GM20000 (cell line): Measurements from ENCODE around the gene RFX4.

Source experiments
- DNase-seq: peaks from one replicate; pipeline ENCODE4 v3.0.0; 2012; ENCODE audit warnings: low spot score
- TF ChIP-seq, protein P1 (sequence below): IDR thresholded peaks from 2 replicates; pipeline ENCODE4 v1.5.1; 2012; ENCODE audit warnings: mild to moderate bottlenecking, control low read depth; ENCODE audit errors: extremely low read depth, missing control alignments

Gene RFX4

DNA sequence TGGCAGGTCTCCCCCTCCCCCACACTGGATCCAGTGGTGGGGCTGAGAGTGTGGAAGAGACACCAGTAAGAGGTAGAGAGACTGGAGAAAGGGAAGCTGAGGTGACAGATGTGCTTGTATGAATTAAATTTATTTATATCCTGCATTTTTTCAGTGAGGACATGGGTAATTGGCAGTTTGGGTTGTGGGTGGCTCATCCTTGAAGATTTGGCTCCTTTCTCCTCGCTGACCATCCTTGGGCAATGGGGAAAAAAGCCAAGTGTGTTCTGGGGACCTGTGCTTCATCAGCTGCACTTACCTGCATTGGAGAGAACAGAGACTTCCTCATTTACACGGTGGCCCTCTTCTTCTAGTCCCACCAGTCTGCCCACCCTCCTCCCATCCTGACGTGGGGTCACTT, 86.4 kb downstream of the RFX4 start:
- TF ChIP-seq, protein P1, sequence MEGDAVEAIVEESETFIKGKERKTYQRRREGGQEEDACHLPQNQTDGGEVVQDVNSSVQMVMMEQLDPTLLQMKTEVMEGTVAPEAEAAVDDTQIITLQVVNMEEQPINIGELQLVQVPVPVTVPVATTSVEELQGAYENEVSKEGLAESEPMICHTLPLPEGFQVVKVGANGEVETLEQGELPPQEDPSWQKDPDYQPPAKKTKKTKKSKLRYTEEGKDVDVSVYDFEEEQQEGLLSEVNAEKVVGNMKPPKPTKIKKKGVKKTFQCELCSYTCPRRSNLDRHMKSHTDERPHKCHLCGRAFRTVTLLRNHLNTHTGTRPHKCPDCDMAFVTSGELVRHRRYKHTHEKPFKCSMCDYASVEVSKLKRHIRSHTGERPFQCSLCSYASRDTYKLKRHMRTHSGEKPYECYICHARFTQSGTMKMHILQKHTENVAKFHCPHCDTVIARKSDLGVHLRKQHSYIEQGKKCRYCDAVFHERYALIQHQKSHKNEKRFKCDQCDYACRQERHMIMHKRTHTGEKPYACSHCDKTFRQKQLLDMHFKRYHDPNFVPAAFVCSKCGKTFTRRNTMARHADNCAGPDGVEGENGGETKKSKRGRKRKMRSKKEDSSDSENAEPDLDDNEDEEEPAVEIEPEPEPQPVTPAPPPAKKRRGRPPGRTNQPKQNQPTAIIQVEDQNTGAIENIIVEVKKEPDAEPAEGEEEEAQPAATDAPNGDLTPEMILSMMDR: no peak
- no peak for DNase-seq

DNA sequence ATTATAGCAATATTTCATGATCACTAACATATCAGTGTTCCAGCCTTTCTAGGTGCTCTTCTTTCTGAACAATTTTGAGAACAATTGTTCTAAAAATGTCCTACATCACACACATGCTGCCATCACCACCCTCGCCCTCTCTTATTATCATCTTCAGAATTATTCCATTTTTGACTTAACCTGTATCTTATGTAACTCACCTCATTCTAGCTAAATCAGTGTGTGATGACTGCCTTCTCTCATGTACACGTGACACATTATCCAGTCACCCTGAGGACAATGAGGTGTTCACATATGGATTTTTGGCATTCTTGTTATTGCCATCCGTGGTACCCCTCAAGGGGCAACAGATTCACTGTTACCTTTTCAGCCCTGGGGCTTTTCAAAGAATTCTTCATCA, 87.3 kb downstream of the RFX4 start:
- TF ChIP-seq, protein P1: no peak
- DNase-seq: no peak

DNA sequence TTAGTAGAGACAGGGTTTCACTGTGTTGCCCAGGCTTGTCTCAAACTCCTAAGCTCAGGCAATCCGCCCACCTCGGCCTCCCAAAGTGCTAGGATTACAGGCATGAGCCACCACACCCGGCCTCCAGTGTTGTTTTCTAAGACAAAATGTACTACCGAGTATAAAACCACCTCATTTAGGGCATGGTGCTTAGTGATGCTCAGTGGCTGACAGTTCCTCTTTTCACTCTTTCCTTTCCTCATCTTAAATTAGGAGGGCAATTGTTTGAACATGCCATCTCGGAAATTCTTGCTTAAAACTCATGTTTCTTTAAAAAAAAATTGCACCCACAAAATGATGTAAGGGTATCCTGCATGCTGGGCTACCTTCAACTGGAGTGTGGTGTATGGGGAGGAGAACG, 89.0 kb downstream of the RFX4 start:
- TF ChIP-seq, protein P1: no peak
- no peak for DNase-seq

DNA sequence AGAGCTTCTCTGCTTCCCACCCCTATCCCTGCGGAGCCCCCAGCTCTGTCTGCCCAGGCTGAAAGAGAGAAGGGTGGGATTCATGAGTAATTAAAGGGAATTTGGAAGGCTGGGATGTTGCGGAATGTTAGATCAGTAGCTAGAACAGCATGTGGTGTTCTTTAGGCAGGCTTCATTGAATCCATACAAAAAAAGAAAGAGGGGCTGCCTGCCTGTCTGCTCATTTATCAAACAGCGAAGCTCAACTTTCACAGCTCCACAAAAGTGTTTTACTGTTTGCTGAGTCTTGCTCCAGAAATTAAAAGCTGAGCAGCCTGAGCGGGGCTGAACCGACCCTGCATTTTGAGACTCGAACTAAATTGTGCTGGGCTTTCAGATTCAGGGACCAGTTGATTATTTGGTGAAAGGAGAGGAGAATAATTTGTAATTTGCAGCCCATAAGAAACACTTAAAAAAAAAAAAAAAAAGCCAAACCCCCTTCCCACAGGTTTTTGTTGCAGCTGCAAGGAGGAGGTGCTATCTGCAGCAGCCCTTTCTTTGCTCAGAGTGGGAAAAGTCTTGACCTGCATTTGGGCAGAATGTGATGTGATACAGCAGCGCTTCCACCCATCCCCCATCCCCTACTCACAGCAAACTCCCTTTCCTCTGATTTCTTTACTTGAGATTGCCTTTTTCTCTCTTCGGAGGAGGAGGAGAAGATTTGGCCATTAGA, 89.7 kb downstream of the RFX4 start:
- TF ChIP-seq, protein P1: no peak
- no peak for DNase-seq

DNA sequence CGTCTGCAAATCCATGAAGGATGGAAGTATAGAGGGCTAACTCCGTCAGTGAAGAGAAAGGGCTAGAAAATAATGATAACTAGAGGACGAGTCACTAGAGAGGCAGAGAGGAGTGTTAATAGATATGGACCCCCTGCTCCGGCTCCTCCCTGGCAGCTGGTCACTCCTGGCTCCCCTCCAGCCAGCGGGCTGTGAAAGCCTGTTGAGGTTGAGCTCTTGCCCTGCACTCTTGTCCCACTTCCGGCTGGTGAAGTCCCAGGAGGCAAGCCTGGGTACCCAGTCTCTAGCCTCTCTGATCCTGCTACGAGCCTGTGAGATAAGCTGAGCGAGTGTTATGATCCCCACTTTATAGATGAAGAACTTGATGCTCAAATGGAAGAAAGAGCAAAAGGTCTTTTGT, 90.3 kb downstream of the RFX4 start:
- no peak for DNase-seq

DNA sequence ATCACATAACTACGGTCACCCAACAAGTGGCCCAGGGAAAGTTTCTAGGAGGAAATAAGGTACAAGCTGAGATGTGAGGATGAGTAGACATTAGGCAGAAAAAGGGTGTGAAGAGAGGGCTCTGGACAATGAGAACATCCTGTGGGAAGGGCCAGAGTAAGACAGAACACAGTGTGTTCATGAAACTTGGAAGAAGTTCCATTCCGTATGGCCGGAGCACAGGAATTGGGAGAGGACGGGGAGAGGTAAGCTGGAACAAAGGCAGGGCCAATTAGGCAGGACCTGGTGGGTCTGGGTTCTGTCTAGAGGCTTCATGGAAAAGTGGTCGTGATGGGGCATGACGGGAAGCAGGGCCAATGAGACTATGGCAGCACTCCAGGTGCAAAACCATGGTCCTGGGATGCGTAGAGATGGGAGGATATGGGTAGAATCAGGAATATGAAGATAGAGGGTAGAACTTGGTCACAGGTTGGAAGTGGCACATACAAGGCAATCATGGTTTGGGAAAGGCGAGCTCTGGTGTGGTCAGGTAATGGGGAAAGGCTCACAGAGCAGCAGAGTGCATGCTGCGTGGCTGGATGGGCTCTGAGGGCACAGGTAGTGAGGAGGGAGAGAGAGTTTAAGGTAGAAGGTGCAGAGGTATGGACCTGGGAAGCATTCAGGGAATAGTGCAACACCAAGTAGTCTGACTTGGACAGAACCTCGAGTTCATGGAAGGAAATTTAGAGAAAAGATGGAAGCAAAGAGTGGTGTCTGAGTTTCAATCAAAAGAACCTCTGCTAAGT, 93.0 kb downstream of the RFX4 start:
- DNase-seq: no peak
- TF ChIP-seq, protein P1: no peak

More for the DNA sequence above, 90.3 kb downstream of the RFX4 start:
- TF ChIP-seq, protein P1: no peak

DNA sequence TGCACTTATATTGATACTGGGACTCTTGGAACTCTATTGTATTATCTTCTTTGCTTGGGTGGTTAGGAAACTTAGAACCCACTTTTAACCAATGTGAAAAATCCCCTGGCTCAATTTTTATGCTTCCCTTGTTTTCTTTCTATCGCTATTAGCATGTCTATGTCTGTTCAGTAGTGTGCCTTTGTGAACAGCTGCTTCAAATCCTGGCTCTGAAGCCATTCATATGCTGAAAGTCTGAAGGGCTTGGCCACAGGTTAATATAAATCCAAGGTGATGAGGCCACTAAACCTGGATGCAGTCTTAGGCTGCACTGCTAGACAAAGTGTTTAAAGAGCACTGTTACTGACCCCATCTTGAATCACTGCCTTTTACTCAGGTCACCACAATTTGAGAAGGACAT, 96.8 kb downstream of the RFX4 start:
- DNase-seq: no peak
- TF ChIP-seq, protein P1: no peak
